Measurements from ENCODE around the gene SREBF1. TPM values are rescaled to one million over a fixed set of nuclear protein-coding genes. Genes with fewer than 3 reads are reported as not detected.

SREBF1 gene
- total and polyA plus RNA-seq, 2 of the 4 experiments (the other 2 are of a cell fraction), result 3.4 to 20.4 TPM

- BruUV-seq (replicated peaks), result no TSS peak
- Histone ChIP-seq H3K23ac (ENCODE audit: low read depth, low read length) (peak overlapping the region; percentile 28), H3K9me3 (ENCODE audit: control insufficient read depth, insufficient read depth, low read length) (no peaks in the 10 kb centered on the region), H2AK5ac (ENCODE audit: low read depth, low read length) (peak overlapping the region; percentile 99), H3K9ac (ENCODE audit: low read depth, low read length) (peak overlapping the region; percentile 66; the same call in 1 of the 2 replicates), H4K20me1 (ENCODE audit: insufficient read depth, low read length) (0 out of 2 replicates have a peak, but pooled peaks cover under 1% of the 10 kb centered on the region), H2BK20ac (ENCODE audit: low read depth, low read length) (peak overlapping the region; percentile 72), H3K4me1 (ENCODE audit: control insufficient read depth, insufficient read depth, low read length) (peaks cover 30% of the 10 kb centered on the region), H2BK15ac (ENCODE audit: low read depth, low read length) (peak overlapping the region; percentile 63; the same call in 1 of the 3 replicates), H4K5ac (ENCODE audit: low read depth, low read length) (peak overlapping the region; percentile 86), H2AFZ (replicated peaks; ENCODE audit: low read length, poor library complexity) (peak overlapping the region; percentile 58), H3K27me3 (ENCODE audit: control insufficient read depth, insufficient read depth, low read length) (no peaks in the 10 kb centered on the region), H4K8ac (ENCODE audit: low read depth in 2 of 2, low read length in 2 of 2) (peak overlapping the region; percentile 97 to 98; a peak in 3 of 4 replicates), H3K9me1 (ENCODE audit: insufficient read depth, low read length) (peaks cover 17% of the 10 kb centered on the region), H3K56ac (ENCODE audit: extremely low read depth, insufficient read depth, low read length) (no peak overlapping the region), H3K18ac (ENCODE audit: low read depth, low read length) (peak overlapping the region; percentile 14; the same call in 1 of the 2 replicates), H3K4me3 (ENCODE audit: insufficient read depth, low read depth, low read length) (no peak overlapping the region), H3K36me3 (ENCODE audit: control insufficient read depth, insufficient read depth, low read length) (peaks cover 2% of the 10 kb centered on the region; the same call in 1 of the 2 replicates), H2AK9ac (replicated peaks; ENCODE audit: low read depth, low read length, poor library complexity) (peak overlapping the region; percentile 99), H3K27ac (ENCODE audit: insufficient read depth, low read length) (peak overlapping the region; percentile 82), H3K79me1 (ENCODE audit: low read depth in 1 of 2, low read length in 2 of 2) (peaks cover 0 to 31% of the 10 kb centered on the region in 2 experiments; a peak in 2 of 4 replicates), H2BK120ac (ENCODE audit: low read depth, low read length) (peak overlapping the region; percentile 82), H2BK5ac (ENCODE audit: low read depth, low read length, poor library complexity, severe bottlenecking) (peak overlapping the region; percentile 93), H3K4me2 (ENCODE audit: low read depth, low read length) (no peak overlapping the region; the same call in 1 of the 2 replicates), H3K4ac (ENCODE audit: low read depth, low read length) (peak overlapping the region; percentile 98), H4K91ac (ENCODE audit: insufficient read depth, low read depth, low read length) (peak overlapping the region; percentile 87), H3K14ac (replicated peaks; ENCODE audit: low read depth, low read length) (peak overlapping the region; percentile 93)
- ATAC-seq (ENCODE audit: low read depth) (no peak), DNase-seq (peak; percentile 54)
- intact Hi-C loops (cut with micrococcal nuclease) (no loop called here), dilution Hi-C loops (cut with HindIII; ENCODE audit: low sequenced_read_pairs, unreplicated experiment) (no loop called here), in situ Hi-C loops (cut with MboI; ENCODE audit: low sequenced_read_pairs) (no loop called here)
- TF ChIP-seq MXI1 (IDR thresholded peaks at IDR 0.05; ENCODE audit: borderline replicate concordance, low read depth, low read length), result no peak
- no peak for TF ChIP-seq MAZ (IDR thresholded peaks at IDR 0.05; ENCODE audit: borderline replicate concordance, low read depth, low read length)
- no peak for TF ChIP-seq CHD1 (IDR thresholded peaks at IDR 0.05; ENCODE audit: low read depth, low read length)
- CTCF ChIA-PET, result no interaction called here
- no CpG with 5 or more reads among the region's 7 CpGs for WGBS, 2 experiments (ENCODE audit: extremely low coverage in 2 of 2, insufficient read length in 1 of 2)
- POLR2A ChIA-PET (ENCODE audit: unreplicated experiment), result no interaction called here
These were observed 4.2 kb upstream of the SREBF1 start for GRCh38 chr17:17840751-17841591.

Data from IMR-90 (cell line).